ENCODE measurements around the gene BSND.

Gene BSND

GRCh38 chr1:54986533-54986932, 12.2 kb upstream of the BSND start:
- H3K9me3 ChIP-seq (ENCODE audit: control insufficient read depth, low read length), result no peaks in the 10 kb centered on the region
- no peaks in the 10 kb centered on the region for H3K36me3 ChIP-seq (ENCODE audit: control insufficient read depth, insufficient read depth, low read length, severe bottlenecking)
- no peak for DNase-seq (ENCODE audit: low read depth)
- H3K4me3 ChIP-seq (ENCODE audit: low read length), result no peak overlapping the region
- H3K27me3 ChIP-seq (replicated peaks; ENCODE audit: control insufficient read depth, insufficient read depth, low read length), result peaks cover 15% of the 10 kb centered on the region
- H3K9ac ChIP-seq (ENCODE audit: low read length), result no peak overlapping the region
- no peaks in the 10 kb centered on the region for H3K4me1 ChIP-seq (ENCODE audit: control insufficient read depth, insufficient read depth, low read length)

- Histone ChIP-seq H3K9ac (ENCODE audit: low read length) (no peak overlapping the region), H3K36me3 (ENCODE audit: control insufficient read depth, insufficient read depth, low read length, severe bottlenecking) (no peaks in the 10 kb centered on the region), H3K4me3 (ENCODE audit: low read length) (no peak overlapping the region), H3K4me1 (ENCODE audit: control insufficient read depth, insufficient read depth, low read length) (no peaks in the 10 kb centered on the region), H3K27me3 (replicated peaks; ENCODE audit: control insufficient read depth, insufficient read depth, low read length) (peaks cover 9% of the 10 kb centered on the region), H3K9me3 (ENCODE audit: control insufficient read depth, low read length) (no peaks in the 10 kb centered on the region)
- no peak for DNase-seq (ENCODE audit: low read depth)
Measured at GRCh38 chr1:54987427-54987826, 11.3 kb upstream of the BSND start.

GRCh38 chr1:54987919-54988705, 10.6 kb upstream of the BSND start:
- peaks cover 4% of the 10 kb centered on the region for H3K27me3 ChIP-seq (replicated peaks; ENCODE audit: control insufficient read depth, insufficient read depth, low read length)
- H3K4me1 ChIP-seq (ENCODE audit: control insufficient read depth, insufficient read depth, low read length), result no peaks in the 10 kb centered on the region
- no peak overlapping the region for H3K9ac ChIP-seq (ENCODE audit: low read length)
- no peak overlapping the region for H3K4me3 ChIP-seq (ENCODE audit: low read length)
- peak; percentile 60 for DNase-seq (ENCODE audit: low read depth)
- no peaks in the 10 kb centered on the region for H3K9me3 ChIP-seq (ENCODE audit: control insufficient read depth, low read length)
- no peaks in the 10 kb centered on the region for H3K36me3 ChIP-seq (ENCODE audit: control insufficient read depth, insufficient read depth, low read length, severe bottlenecking)

DNA sequence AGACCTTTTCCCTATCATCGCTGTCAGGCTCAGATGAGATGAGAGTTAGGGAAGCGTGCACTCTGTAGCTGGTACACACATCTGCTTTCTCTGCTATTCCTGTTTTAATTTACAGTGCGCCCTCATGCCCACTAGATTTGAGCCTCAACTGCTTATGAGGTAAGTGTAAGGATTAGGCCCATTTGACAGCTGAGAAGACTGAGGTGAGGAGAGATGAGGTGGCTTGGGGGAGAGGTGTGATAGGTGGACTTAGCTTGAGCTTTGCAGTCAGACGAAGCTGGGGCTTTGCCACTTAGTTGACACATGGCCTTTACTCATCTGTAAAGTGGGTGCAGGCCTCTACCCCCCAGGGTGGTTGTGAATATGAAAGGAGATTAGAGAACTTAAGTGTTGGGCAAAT, 9.8 kb upstream of the BSND start:
- Histone ChIP-seq H3K4me3 (ENCODE audit: low read length) (no peak overlapping the region), H3K9me3 (ENCODE audit: control insufficient read depth, low read length) (no peaks in the 10 kb centered on the region), H3K9ac (ENCODE audit: low read length) (no peak overlapping the region), H3K4me1 (ENCODE audit: control insufficient read depth, insufficient read depth, low read length) (no peaks in the 10 kb centered on the region), H3K27me3 (replicated peaks; ENCODE audit: control insufficient read depth, insufficient read depth, low read length) (peaks cover 4% of the 10 kb centered on the region), H3K36me3 (ENCODE audit: control insufficient read depth, insufficient read depth, low read length, severe bottlenecking) (no peaks in the 10 kb centered on the region)
- DNase-seq (ENCODE audit: low read depth), result no peak

GRCh38 chr1:54989473-54989872, 9.3 kb upstream of the BSND start:
- no peak for DNase-seq (ENCODE audit: low read depth)
- Histone ChIP-seq H3K9me3 (ENCODE audit: control insufficient read depth, low read length) (no peaks in the 10 kb centered on the region), H3K36me3 (ENCODE audit: control insufficient read depth, insufficient read depth, low read length, severe bottlenecking) (no peaks in the 10 kb centered on the region), H3K4me3 (ENCODE audit: low read length) (no peak overlapping the region), H3K9ac (ENCODE audit: low read length) (no peak overlapping the region), H3K4me1 (ENCODE audit: control insufficient read depth, insufficient read depth, low read length) (no peaks in the 10 kb centered on the region), H3K27me3 (replicated peaks; ENCODE audit: control insufficient read depth, insufficient read depth, low read length) (peaks cover under 1% of the 10 kb centered on the region)

- no peaks in the 10 kb centered on the region for H3K4me1 ChIP-seq (ENCODE audit: control insufficient read depth, insufficient read depth, low read length)
- no peak for DNase-seq (ENCODE audit: low read depth)
- no peak overlapping the region for H3K4me3 ChIP-seq (ENCODE audit: low read length)
- H3K36me3 ChIP-seq (ENCODE audit: control insufficient read depth, insufficient read depth, low read length, severe bottlenecking), result no peaks in the 10 kb centered on the region
- peaks cover 2% of the 10 kb centered on the region for H3K27me3 ChIP-seq (replicated peaks; ENCODE audit: control insufficient read depth, insufficient read depth, low read length)
- no peak overlapping the region for H3K9ac ChIP-seq (ENCODE audit: low read length)
- no peaks in the 10 kb centered on the region for H3K9me3 ChIP-seq (ENCODE audit: control insufficient read depth, low read length)
Measured at GRCh38 chr1:54989968-54990810, 8.5 kb upstream of the BSND start.

- H3K9me3 ChIP-seq (ENCODE audit: control insufficient read depth, low read length), result no peaks in the 10 kb centered on the region
- DNase-seq (ENCODE audit: low read depth), result no peak
- no peak overlapping the region for H3K9ac ChIP-seq (ENCODE audit: low read length)
Measured at GRCh38 chr1:54990916-54991315, 7.8 kb upstream of the BSND start.

DNA sequence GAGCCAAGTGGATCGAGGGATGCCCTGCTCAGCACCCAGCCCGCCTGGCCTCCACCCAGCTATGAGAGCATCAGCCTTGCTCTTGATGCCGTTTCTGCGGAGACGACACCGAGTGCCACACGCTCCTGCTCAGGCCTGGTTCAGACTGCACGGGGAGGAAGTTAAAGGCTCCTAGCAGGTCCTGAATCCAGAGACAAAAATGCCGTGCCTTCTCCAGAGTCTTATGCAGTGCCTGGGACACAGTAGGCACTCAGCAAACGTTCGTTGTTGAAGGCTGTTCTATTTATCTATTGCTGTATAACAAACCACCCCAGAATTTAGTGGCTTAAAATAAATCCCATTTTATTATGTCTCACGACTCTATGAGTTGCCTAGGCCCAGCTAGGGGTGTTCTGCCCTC, 6.8 kb upstream of the BSND start:
- H3K9ac ChIP-seq (ENCODE audit: low read length), result no peak overlapping the region
- H3K4me3 ChIP-seq (ENCODE audit: low read length), result no peak overlapping the region
- no peak for DNase-seq (ENCODE audit: low read depth)
- H3K36me3 ChIP-seq (ENCODE audit: control insufficient read depth, insufficient read depth, low read length, severe bottlenecking), result no peaks in the 10 kb centered on the region
- peaks cover 14% of the 10 kb centered on the region for H3K27me3 ChIP-seq (replicated peaks; ENCODE audit: control insufficient read depth, insufficient read depth, low read length)
- H3K9me3 ChIP-seq (ENCODE audit: control insufficient read depth, low read length), result no peaks in the 10 kb centered on the region
- no peaks in the 10 kb centered on the region for H3K4me1 ChIP-seq (ENCODE audit: control insufficient read depth, insufficient read depth, low read length)

More at GRCh38 chr1:54990916-54991315, 7.8 kb upstream of the BSND start:
- Histone ChIP-seq H3K4me1 (ENCODE audit: control insufficient read depth, insufficient read depth, low read length) (no peaks in the 10 kb centered on the region), H3K36me3 (ENCODE audit: control insufficient read depth, insufficient read depth, low read length, severe bottlenecking) (no peaks in the 10 kb centered on the region), H3K4me3 (ENCODE audit: low read length) (no peak overlapping the region), H3K27me3 (replicated peaks; ENCODE audit: control insufficient read depth, insufficient read depth, low read length) (peaks cover 8% of the 10 kb centered on the region)

- H3K27me3 ChIP-seq (replicated peaks; ENCODE audit: control insufficient read depth, insufficient read depth, low read length), result peaks cover 17% of the 10 kb centered on the region
- DNase-seq (ENCODE audit: low read depth), result no peak
- H3K4me3 ChIP-seq (ENCODE audit: low read length), result no peak overlapping the region
- no peaks in the 10 kb centered on the region for H3K9me3 ChIP-seq (ENCODE audit: control insufficient read depth, low read length)
- no peak overlapping the region for H3K9ac ChIP-seq (ENCODE audit: low read length)
- no peaks in the 10 kb centered on the region for H3K4me1 ChIP-seq (ENCODE audit: control insufficient read depth, insufficient read depth, low read length)
- no peaks in the 10 kb centered on the region for H3K36me3 ChIP-seq (ENCODE audit: control insufficient read depth, insufficient read depth, low read length, severe bottlenecking)
Measured at GRCh38 chr1:54993140-54993539, 5.6 kb upstream of the BSND start.

- Histone ChIP-seq H3K4me3 (ENCODE audit: low read length) (no peak overlapping the region), H3K9me3 (ENCODE audit: control insufficient read depth, low read length) (no peaks in the 10 kb centered on the region), H3K27me3 (replicated peaks; ENCODE audit: control insufficient read depth, insufficient read depth, low read length) (peaks cover 18% of the 10 kb centered on the region), H3K9ac (ENCODE audit: low read length) (no peak overlapping the region), H3K36me3 (ENCODE audit: control insufficient read depth, insufficient read depth, low read length, severe bottlenecking) (no peaks in the 10 kb centered on the region), H3K4me1 (ENCODE audit: control insufficient read depth, insufficient read depth, low read length) (no peaks in the 10 kb centered on the region)
- DNase-seq (ENCODE audit: low read depth), result no peak
Measured at GRCh38 chr1:54994355-54994990, 4.3 kb upstream of the BSND start.
